Ovary (tissue), 3 donors: ENCODE results near the gene INTS11.

ENCODE experiments used
- CTCF ChIP-seq, 3 donors: fragments of 450-650 bp in 2 of 3; fragments of 200-600 bp in 1 of 3; IDR thresholded peaks; one replicate each; pipeline versions ENCODE4 v1.5.1 to v1.8.0; 2016 to 2022; ENCODE audit warnings: antibody characterized with exemption in 3 of 3, mild to moderate bottlenecking in 1 of 3
- POLR2A ChIP-seq: fragments of 450-650 bp; IDR thresholded peaks from one replicate; pipeline ENCODE4 v1.6.1; 2017; ENCODE audit warnings: antibody characterized with exemption, mild to moderate bottlenecking, moderate library complexity
- donor health status: DM: no; HTN: no; CAD: no.

GRCh38 chr1:1349256-1350012 is 25.0 kb upstream of the INTS11 start, which contains the start of gene DVL1:
- TF ChIP-seq CTCF (IDR thresholded peaks at IDR 0.05), result peak in 2 of 3 donors; percentile 68 to 77
- TF ChIP-seq POLR2A, result peak; percentile 41
